CD4-positive, alpha-beta memory T cell (primary cell): ENCODE results near the gene MACROD2. TPM values are rescaled to one million over a fixed set of nuclear protein-coding genes. Genes with fewer than 3 reads are reported as not detected.
"Not testable (repeated sequence)": the region's sequence is repeated elsewhere in the genome, so short reads cannot be mapped to it uniquely, and the experiment has no call there.

Experiments used
- CTCF ChIA-PET: fragments of 350-600 bp; sonication (Branson Sonifier 250); formaldehyde crosslinking; loops from one replicate; lab custom pipeline; 2021; ENCODE audit warnings: inconsistent platforms; ENCODE audit not compliant: partially characterized antibody; lab: Charles Lee
- POLR2A ChIA-PET: fragments of 350-600 bp; sonication (Branson Sonifier 250); formaldehyde crosslinking; loops from one replicate; lab custom pipeline; 2021; ENCODE audit not compliant: partially characterized antibody; lab: Charles Lee
- DNase-seq, 5 donors: peaks; one replicate each; pipeline versions ENCODE4 v3.0.0 to v3.0.0-alpha.2; 2020 to 2022; ENCODE audit warnings: mixed read lengths in 1 of 5
- H3K27ac ChIP-seq: one replicate; pipeline ENCODE4 v1.7.0; 2013; ENCODE audit warnings: low read depth, low read length
- H3K27me3 ChIP-seq: 2 replicates; pipeline ENCODE4 v1.7.0; 2013; ENCODE audit warnings: mild to moderate bottlenecking, low read length, moderate library complexity; ENCODE audit not compliant: insufficient read depth
- H3K36me3 ChIP-seq: 2 replicates; pipeline ENCODE4 v1.7.0; 2013; ENCODE audit warnings: mild to moderate bottlenecking, low read length, moderate library complexity; ENCODE audit not compliant: insufficient read depth
- H3K4me1 ChIP-seq: 2 replicates; pipeline ENCODE4 v1.7.0; 2013; ENCODE audit warnings: mild to moderate bottlenecking, low read length, moderate library complexity; ENCODE audit not compliant: insufficient read depth
- H3K4me3 ChIP-seq, 2 donors: one replicate each; pipeline ENCODE4 v1.7.0; 2013; ENCODE audit warnings: low read length in 2 of 2, mild to moderate bottlenecking in 1 of 2
- H3K9me3 ChIP-seq, 2 donors: one replicate each; pipeline ENCODE4 v1.7.0; 2013; ENCODE audit warnings: low read length in 2 of 2, control low read depth in 1 of 2; ENCODE audit not compliant: control insufficient read depth in 1 of 2
- H3K27ac Mint-ChIP-seq, 7 donors: one replicate each; pipeline ENCODE4 v1.8.0; 2020 to 2021; ENCODE audit warnings: mixed read lengths in 7 of 7, mild to moderate bottlenecking in 6 of 7, inconsistent platforms in 3 of 7, moderate library complexity in 3 of 7
- H3K27me3 Mint-ChIP-seq, 2 donors: one replicate each; pipeline ENCODE4 v1.8.0; 2020 to 2021; ENCODE audit warnings: mixed read lengths in 2 of 2
- H3K36me3 Mint-ChIP-seq, 2 donors: one replicate each; pipeline ENCODE4 v1.8.0; 2020 to 2021; ENCODE audit warnings: mixed read lengths in 2 of 2, inconsistent platforms in 1 of 2, mild to moderate bottlenecking in 1 of 2
- H3K4me1 Mint-ChIP-seq, 4 donors: one replicate each; pipeline ENCODE4 v1.8.0; 2020 to 2021; ENCODE audit warnings: mixed read lengths in 4 of 4, mild to moderate bottlenecking in 1 of 4
- H3K4me3 Mint-ChIP-seq, 8 donors: one replicate each; pipeline ENCODE4 v1.8.0; 2020 to 2021; ENCODE audit warnings: mixed read lengths in 8 of 8, mild to moderate bottlenecking in 7 of 8, moderate library complexity in 6 of 8, inconsistent platforms in 3 of 8
- H3K9me3 Mint-ChIP-seq, 8 donors: one replicate each; pipeline ENCODE4 v1.8.0; 2020 to 2021; ENCODE audit warnings: mixed read lengths in 8 of 8, mild to moderate bottlenecking in 5 of 8, inconsistent platforms in 3 of 8, moderate library complexity in 1 of 8
- intact Hi-C: fragments of 100-400 bp; cut with micrococcal nuclease; formaldehyde crosslinking; loops from one replicate; pipeline ENCODE4 v1.15.1; 2023
- polyA plus RNA-seq, 2 donors: library from polyadenylated mRNA; unstranded; fragments of 300-500 nt; fragmentation: Illumina TruSeq; gene quantifications; one replicate each; pipeline ENCODE4 v1.2.3, GENCODE V29; 2021
- total RNA-seq, 2 experiments: library from RNA; stranded (reverse); gene quantifications; one replicate each; pipeline ENCODE4 v1.2.3, GENCODE V29; 2021

Gene MACROD2
- total and polyA plus RNA-seq, 4 experiments from 2014 or later: not detected

DNA sequence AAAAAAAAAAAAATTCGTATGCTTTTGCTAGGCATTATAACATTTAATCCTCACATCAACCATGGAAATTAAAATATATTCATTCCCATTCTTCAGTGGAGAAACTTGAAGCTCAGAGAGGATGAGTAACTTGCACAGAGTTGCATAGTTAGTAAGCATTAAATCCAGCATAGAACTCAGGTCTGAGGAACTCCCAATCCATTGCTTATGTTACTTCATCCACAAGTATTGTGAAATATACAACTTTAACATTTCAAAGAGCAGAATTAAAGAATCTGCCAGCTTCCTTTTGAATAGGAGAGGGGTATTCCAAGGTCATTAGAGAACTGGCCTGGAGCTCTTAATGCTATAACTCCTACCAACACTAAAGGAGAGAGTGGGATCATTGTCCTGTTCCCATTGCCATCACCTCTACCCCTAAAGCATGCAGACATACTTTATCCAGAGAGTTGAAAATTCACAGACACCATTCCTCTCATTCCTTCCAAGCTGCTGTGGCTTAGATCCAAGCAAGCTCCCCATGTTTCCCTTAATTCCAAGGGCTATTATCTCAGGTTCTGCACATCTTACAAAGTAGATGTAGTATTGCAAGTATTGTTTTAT lies 250.2 kb downstream of the MACROD2 start:
- Mint-ChIP-seq H3K36me3 (no peaks in the 10 kb centered on the region), H3K9me3 (peaks cover 3 to 21% (median 12%) of the 10 kb centered on the region in 8 donors), H3K4me1 (no peaks in the 10 kb centered on the region), H3K4me3 (no peak overlapping the region), H3K27ac (no peak overlapping the region), H3K27me3 (no peaks in the 10 kb centered on the region)
- DNase-seq: no peak
- Histone ChIP-seq H3K9me3 (no peaks in the 10 kb centered on the region), H3K36me3 (no peaks in the 10 kb centered on the region), H3K4me3 (no peak overlapping the region), H3K27me3 (no peaks in the 10 kb centered on the region), H3K4me1 (no peaks in the 10 kb centered on the region), H3K27ac (no peak overlapping the region)
- ChIA-PET POLR2A (no interaction called here), CTCF (no interaction called here)
- intact Hi-C loops: no loop called here

DNA sequence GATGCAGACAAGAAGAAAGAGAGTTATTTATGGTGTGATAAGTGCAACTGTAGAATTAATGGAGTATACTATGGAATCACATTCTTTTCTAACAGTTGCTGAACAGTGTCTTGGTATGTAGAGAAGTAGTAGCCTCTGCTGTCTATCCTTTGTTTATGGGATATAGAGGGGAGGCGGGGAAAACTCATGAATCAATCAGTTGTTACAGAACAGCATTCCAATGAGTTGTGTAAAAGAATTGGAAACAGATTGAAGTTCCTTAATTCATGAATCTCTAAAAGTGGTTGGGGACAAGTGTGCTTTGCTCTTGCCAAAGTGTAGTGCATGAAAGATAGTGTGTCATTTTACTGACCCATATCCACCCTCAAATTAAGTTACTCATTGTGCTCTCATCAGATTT lies 264.4 kb downstream of the MACROD2 start:
- Histone ChIP-seq H3K4me3 (no peak overlapping the region), H3K36me3 (no peaks in the 10 kb centered on the region), H3K9me3 (no peaks in the 10 kb centered on the region), H3K27ac (no peak overlapping the region), H3K4me1 (no peaks in the 10 kb centered on the region), H3K27me3 (no peaks in the 10 kb centered on the region)
- Mint-ChIP-seq H3K27ac (no peak overlapping the region), H3K27me3 (no peaks in the 10 kb centered on the region), H3K9me3 (peaks cover 0 to 17% (median 9%) of the 10 kb centered on the region in 8 donors), H3K36me3 (no peaks in the 10 kb centered on the region), H3K4me3 (no peak overlapping the region), H3K4me1 (no peaks in the 10 kb centered on the region)
- ChIA-PET CTCF (no interaction called here), POLR2A (no interaction called here)
- intact Hi-C loops: no loop called here
- DNase-seq: no peak

DNA sequence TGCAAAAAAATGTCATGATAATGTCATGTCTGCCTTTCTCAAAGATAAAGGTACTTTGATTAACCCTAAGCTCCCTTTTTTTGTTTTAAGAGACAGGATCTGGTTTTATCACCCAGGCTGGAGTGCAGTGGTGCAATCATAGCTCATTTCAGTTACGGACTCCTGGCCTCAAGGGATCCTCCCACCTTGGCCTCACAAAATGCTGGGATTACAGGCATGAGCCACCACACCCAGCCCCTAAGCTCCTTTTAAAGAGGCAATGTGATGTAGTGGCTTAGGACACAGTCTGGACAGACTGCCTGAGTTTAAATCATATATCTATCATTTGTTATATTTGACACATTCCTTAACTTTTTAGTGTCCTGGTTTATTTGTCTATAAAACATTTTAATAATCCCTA lies 265.1 kb downstream of the MACROD2 start:
- no peaks in the 10 kb centered on the region for H3K9me3 ChIP-seq
- no peaks in the 10 kb centered on the region for H3K4me1 ChIP-seq
- no peak for DNase-seq
- no peaks in the 10 kb centered on the region for H3K36me3 Mint-ChIP-seq
- no peaks in the 10 kb centered on the region for H3K4me1 Mint-ChIP-seq
- H3K27me3 Mint-ChIP-seq: no peaks in the 10 kb centered on the region
- intact Hi-C loops: no loop called here
- no peak overlapping the region for H3K4me3 Mint-ChIP-seq
- no peaks in the 10 kb centered on the region for H3K36me3 ChIP-seq
- no peak overlapping the region for H3K27ac ChIP-seq
- ChIA-PET POLR2A (no interaction called here), CTCF (no interaction called here)
- H3K27me3 ChIP-seq: no peaks in the 10 kb centered on the region
- H3K4me3 ChIP-seq: no peak overlapping the region
- H3K27ac Mint-ChIP-seq: no peak overlapping the region
- H3K9me3 Mint-ChIP-seq: peaks cover 0 to 17% (median 9%) of the 10 kb centered on the region in 8 donors

DNA sequence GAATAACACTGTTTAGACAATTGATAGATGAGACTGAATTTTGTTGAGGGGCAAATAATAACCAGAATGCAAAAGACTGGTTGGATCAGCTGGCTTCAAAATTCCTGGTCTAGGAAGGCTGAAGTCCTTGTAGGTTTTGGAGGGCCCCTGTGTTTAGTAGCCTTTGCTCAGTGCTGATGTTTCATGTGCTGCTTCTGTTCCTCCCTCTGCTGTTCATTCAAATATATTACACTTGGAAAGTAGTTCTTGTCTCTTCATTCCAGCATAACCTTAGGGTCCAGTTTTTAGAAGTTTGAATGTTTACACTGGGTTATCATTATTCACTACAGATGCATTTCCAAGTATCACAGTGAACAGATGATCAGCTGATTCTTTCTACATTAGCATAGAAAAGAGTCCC lies 269.6 kb downstream of the MACROD2 start:
- Histone ChIP-seq H3K4me1 (no peaks in the 10 kb centered on the region), H3K27ac (no peak overlapping the region), H3K27me3 (no peaks in the 10 kb centered on the region), H3K4me3 (no peak overlapping the region), H3K9me3 (no peaks in the 10 kb centered on the region), H3K36me3 (no peaks in the 10 kb centered on the region)
- intact Hi-C loops: no loop called here
- ChIA-PET POLR2A (no interaction called here), CTCF (no interaction called here)
- no peak for DNase-seq
- no peaks in the 10 kb centered on the region for H3K36me3 Mint-ChIP-seq
- no peaks in the 10 kb centered on the region for H3K4me1 Mint-ChIP-seq
- H3K9me3 Mint-ChIP-seq: peaks cover 0 to 19% (median 6%) of the 10 kb centered on the region in 8 donors
- H3K4me3 Mint-ChIP-seq: no peak overlapping the region
- no peaks in the 10 kb centered on the region for H3K27me3 Mint-ChIP-seq
- no peak overlapping the region for H3K27ac Mint-ChIP-seq

DNA sequence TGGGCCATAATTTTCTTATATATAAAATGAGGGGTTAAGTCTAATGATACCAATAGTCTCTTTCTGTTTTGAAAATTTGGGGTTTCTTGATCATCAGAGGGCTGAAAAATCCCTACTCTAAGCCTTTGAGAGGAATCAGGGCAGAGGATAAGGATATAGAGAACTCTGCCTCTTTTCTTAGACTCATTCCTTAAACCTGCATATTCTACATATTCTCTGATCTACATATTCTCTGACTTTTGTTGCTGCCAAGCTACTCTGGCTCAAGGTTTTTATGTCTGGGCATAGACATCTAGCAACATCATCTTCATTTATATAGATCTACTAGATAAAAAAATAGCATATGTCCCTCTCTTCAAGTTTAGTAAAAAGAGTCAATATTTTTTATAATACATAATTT lies 270.9 kb downstream of the MACROD2 start:
- H3K36me3 ChIP-seq: no peaks in the 10 kb centered on the region
- intact Hi-C loops: no loop called here
- Mint-ChIP-seq H3K27ac (no peak overlapping the region), H3K9me3 (peaks cover 0 to 15% (median 6%) of the 10 kb centered on the region in 8 donors), H3K36me3 (no peaks in the 10 kb centered on the region), H3K4me3 (no peak overlapping the region), H3K27me3 (no peaks in the 10 kb centered on the region), H3K4me1 (no peaks in the 10 kb centered on the region)
- POLR2A ChIA-PET: no interaction called here
- H3K27me3 ChIP-seq: no peaks in the 10 kb centered on the region
- no peak overlapping the region for H3K27ac ChIP-seq
- H3K4me1 ChIP-seq: no peaks in the 10 kb centered on the region
- DNase-seq: no peak
- no peaks in the 10 kb centered on the region for H3K9me3 ChIP-seq
- no peak overlapping the region for H3K4me3 ChIP-seq
- CTCF ChIA-PET: no interaction called here

DNA sequence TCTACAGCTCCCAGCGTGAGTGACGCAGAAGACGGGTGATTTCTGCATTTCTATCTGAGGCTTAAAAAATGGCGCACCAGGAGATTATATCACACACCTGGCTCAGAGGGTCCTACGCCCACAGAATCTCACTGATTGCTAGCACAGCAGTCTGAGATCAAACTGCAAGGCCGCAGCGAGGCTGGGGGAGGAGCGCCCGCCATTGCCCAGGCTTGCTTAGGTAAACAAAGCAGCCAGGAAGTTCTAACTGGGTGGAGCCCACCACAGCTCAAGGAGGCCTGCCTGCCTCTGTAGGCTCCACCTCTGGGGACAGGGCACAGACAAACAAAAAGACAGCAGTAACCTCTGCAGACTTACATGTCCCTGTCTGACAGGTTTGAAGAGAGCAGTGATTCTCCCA lies 275.4 kb downstream of the MACROD2 start:
- H3K36me3 ChIP-seq, H3K4me3 ChIP-seq, H3K9me3 ChIP-seq, CTCF ChIA-PET, H3K4me1 Mint-ChIP-seq, H3K4me1 ChIP-seq, H3K27me3 Mint-ChIP-seq, H3K4me3 Mint-ChIP-seq, H3K27ac Mint-ChIP-seq, DNase-seq, intact Hi-C loops, H3K27me3 ChIP-seq, H3K36me3 Mint-ChIP-seq, POLR2A ChIA-PET, H3K27ac ChIP-seq: not testable (repeated sequence)
- H3K9me3 Mint-ChIP-seq: peaks cover 0 to 13% (median 5%) of the 10 kb centered on the region in 8 donors

DNA sequence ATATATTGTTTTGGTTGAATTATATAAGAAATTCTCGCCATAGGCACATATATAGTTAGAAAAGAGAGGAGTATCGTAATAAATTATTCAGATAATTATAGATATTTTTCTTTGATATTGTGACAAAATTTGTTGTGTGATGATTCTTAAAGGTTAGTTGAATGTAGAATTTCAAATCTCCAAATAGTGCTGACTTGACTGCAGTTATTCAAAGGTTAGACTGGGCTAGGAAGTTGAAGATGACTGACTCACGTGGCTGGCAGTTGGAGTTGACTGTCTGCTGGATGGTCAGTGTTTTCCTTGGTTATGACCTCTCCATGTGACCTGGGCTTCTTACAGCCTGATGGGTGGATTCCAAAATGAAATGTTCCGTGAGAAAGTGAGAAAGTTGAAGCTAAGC lies 286.8 kb downstream of the MACROD2 start:
- no peak overlapping the region for H3K4me3 ChIP-seq
- intact Hi-C loops: no loop called here
- no peaks in the 10 kb centered on the region for H3K4me1 ChIP-seq
- no peak overlapping the region for H3K27ac Mint-ChIP-seq
- no peaks in the 10 kb centered on the region for H3K27me3 Mint-ChIP-seq
- H3K9me3 Mint-ChIP-seq: peaks cover 0 to 18% (median 9%) of the 10 kb centered on the region in 8 donors
- no peak for DNase-seq
- CTCF ChIA-PET: no interaction called here
- H3K36me3 ChIP-seq: no peaks in the 10 kb centered on the region
- POLR2A ChIA-PET: no interaction called here
- no peaks in the 10 kb centered on the region for H3K27me3 ChIP-seq
- H3K4me3 Mint-ChIP-seq: no peak overlapping the region
- no peak overlapping the region for H3K27ac ChIP-seq
- no peaks in the 10 kb centered on the region for H3K4me1 Mint-ChIP-seq
- H3K9me3 ChIP-seq: no peaks in the 10 kb centered on the region
- H3K36me3 Mint-ChIP-seq: no peaks in the 10 kb centered on the region

DNA sequence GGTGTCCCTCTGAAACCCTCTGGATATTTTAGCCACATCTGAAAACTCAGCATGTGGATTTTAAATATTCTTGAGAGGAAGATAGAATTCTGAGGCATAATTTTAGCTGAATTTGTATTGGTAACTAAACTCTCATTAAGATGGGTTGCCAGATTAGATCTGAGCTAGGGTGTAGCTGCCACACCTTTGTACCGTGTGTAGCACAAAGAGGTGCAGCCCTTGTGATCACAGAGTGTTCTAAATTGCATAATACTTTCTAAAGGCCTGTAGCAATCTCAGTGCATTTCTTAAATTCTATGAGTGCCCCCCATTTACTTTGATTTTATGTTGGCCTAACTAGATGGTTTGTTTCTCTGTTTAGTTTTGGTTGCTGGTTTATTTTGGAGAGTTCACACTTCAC lies 289.1 kb downstream of the MACROD2 start:
- no peaks in the 10 kb centered on the region for H3K36me3 Mint-ChIP-seq
- no peak overlapping the region for H3K27ac Mint-ChIP-seq
- no peaks in the 10 kb centered on the region for H3K27me3 Mint-ChIP-seq
- Histone ChIP-seq H3K9me3 (no peaks in the 10 kb centered on the region), H3K4me3 (no peak overlapping the region), H3K36me3 (no peaks in the 10 kb centered on the region), H3K4me1 (no peaks in the 10 kb centered on the region), H3K27me3 (no peaks in the 10 kb centered on the region), H3K27ac (no peak overlapping the region)
- no peak overlapping the region for H3K4me3 Mint-ChIP-seq
- H3K4me1 Mint-ChIP-seq: no peaks in the 10 kb centered on the region
- peaks cover 0 to 22% (median 9%) of the 10 kb centered on the region in 8 donors for H3K9me3 Mint-ChIP-seq
- ChIA-PET POLR2A (no interaction called here), CTCF (no interaction called here)
- no peak for DNase-seq
- intact Hi-C loops: no loop called here
